ENCODE results near the gene POLR3E.
"Not testable (repeated sequence)": the region's sequence is repeated elsewhere in the genome, so short reads cannot be mapped to it uniquely, and the experiment has no call there.

The POLR3E gene

GRCh38 chr16:22293137-22294106 is 3.8 kb upstream of the POLR3E start:
- no peak for FAIRE-seq

- FAIRE-seq = no peak
These were observed 740 bp upstream of the POLR3E start for GRCh38 chr16:22296225-22297113.

GRCh38 chr16:22297871-22298733 is 893 bp downstream of the POLR3E start:
- FAIRE-seq = no peak

- FAIRE-seq = no peak
These were observed 1.8 kb downstream of the POLR3E start for GRCh38 chr16:22299036-22299435.

- no peak for FAIRE-seq
These were observed 3.3 kb downstream of the POLR3E start for GRCh38 chr16:22300427-22301071.

GRCh38 chr16:22301423-22301822 is 4.2 kb downstream of the POLR3E start:
- not testable (repeated sequence) for FAIRE-seq

GRCh38 chr16:22302776-22303363 is 5.7 kb downstream of the POLR3E start:
- FAIRE-seq = no peak

- FAIRE-seq = no peak
These were observed 7.2 kb downstream of the POLR3E start for GRCh38 chr16:22304411-22304810.

- FAIRE-seq = no peak
These were observed 9.6 kb downstream of the POLR3E start for GRCh38 chr16:22306788-22307187.

GRCh38 chr16:22307838-22308237 is 10.6 kb downstream of the POLR3E start:
- no peak for FAIRE-seq

- no peak for FAIRE-seq
These were observed 11.8 kb downstream of the POLR3E start for GRCh38 chr16:22308824-22309520.

- FAIRE-seq = no peak
These were observed 14.3 kb downstream of the POLR3E start for GRCh38 chr16:22311520-22311919.

GRCh38 chr16:22312897-22313781 is 15.9 kb downstream of the POLR3E start:
- FAIRE-seq = no peak

GRCh38 chr16:22313876-22314470 is 16.8 kb downstream of the POLR3E start:
- no peak for FAIRE-seq

- FAIRE-seq = no peak
These were observed 17.7 kb downstream of the POLR3E start for GRCh38 chr16:22314661-22315626.

- no peak for FAIRE-seq
These were observed 18.8 kb downstream of the POLR3E start for GRCh38 chr16:22315979-22316378.

- no peak for FAIRE-seq
These were observed 19.2 kb downstream of the POLR3E start for GRCh38 chr16:22316411-22316811.

- no peak for FAIRE-seq
These were observed 19.9 kb downstream of the POLR3E start for GRCh38 chr16:22317001-22317530.
